HG02678 (cell line): ENCODE results near the gene TUFT1.
"Not testable (repeated sequence)": the region's sequence is repeated elsewhere in the genome, so short reads cannot be mapped to it uniquely, and the experiment has no call there.

Source experiments
- ATAC-seq: cut with Tn5 transposase; IDR thresholded peaks from one replicate; pipeline ENCODE4 v1.9.1; 2021; ENCODE audit warnings: mild to moderate bottlenecking, moderate library complexity; ENCODE audit not compliant: unreplicated experiment

The TUFT1 gene

DNA sequence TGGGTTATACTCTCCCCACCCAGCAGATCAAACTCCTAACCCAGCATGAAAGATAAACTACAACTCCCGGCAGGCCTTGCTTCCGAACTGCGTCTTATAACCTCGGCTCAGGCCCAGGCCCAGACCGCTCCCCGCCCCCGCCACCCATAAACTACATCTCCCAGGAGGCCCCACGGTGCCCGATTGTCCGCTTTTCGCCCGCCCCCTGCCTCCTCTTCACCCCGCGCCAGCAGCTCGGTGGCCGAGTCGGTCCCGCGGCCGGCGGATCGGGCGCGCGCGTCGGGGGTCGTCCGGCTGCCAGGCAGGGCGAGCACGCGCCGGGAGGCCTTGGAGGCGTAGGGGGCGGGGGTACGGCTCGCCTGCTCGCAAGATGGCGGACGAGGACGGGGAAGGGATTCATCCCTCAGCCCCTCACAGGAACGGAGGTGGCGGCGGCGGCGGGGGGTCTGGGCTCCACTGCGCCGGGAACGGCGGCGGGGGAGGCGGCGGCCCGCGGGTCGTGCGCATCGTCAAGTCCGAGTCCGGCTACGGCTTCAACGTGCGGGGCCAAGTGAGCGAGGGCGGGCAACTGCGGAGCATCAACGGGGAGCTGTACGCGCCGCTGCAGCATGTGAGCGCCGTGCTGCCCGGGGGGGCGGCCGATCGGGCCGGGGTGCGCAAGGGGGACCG is 71.9 kb downstream of the TUFT1 start, which contains the start of gene SNX27:
Gene SNX27 (plus strand): TSS at position 219 of the 669 bp plus-strand sequence. CDS start 152 bp downstream, at position 371.
- ATAC-seq, result peak; percentile 94

DNA sequence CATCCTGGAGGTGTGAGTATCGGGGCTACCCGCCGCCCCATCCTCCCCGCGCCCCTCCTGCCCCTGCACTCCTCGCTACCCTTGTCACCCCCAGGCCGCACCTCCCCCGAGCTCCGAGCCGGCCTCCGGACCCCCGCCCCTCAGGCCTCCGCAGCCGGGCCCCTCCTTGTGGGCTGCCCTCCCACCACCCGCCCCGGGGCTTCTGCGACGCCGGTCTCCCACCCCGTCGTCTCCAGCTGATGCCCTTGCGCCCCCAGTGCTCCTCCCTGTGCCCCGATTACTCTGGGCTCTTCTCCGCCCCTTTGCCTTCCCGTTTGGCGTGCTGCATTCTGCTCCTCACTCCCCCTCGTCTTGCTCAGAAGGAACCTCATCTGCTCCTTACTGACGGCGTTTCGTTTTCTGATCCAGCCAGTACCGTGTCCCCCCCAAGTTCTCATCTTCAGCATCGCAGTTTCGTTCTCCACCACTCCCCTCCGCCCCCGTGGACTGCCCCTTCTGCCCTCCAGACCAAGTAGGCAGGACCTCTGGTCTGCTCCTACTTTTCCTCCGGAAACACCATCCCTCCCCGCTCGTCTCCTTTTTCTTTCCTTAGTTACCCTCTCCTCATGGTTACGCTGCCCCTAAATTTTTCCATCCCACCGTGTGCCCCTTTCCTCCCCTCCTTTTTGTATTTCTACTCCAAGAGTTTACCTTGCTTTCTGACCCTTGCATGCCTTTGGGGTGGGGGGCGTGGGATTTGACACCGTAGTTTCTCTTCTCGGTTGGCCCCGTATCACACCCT is 72.6 kb downstream of the TUFT1 start:
- no peak for ATAC-seq

DNA sequence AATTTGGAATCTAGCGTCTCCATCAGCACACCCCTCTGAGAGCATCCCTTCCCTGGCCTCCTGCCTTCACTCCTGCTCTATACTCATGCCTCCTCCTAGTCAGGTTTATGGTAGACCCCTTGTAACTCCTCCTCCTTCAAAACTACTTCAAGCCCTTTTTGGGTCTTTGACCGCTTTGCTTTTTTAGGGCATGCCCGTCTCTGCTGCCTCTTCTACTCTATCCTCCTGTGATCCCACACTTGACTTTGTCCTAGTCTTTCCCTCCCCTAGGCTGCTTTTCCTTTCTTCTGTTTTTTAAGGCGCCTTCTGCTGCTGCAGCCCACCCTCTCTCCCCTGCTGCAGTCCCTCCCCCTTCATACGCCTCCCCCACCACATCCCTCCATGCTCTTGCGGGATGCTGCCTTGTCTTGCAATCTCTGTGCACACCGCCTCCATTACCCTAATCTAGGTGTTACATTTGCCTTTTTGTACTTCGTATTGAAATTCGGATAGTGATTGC is 73.2 kb downstream of the TUFT1 start:
- ATAC-seq, result no peak

DNA sequence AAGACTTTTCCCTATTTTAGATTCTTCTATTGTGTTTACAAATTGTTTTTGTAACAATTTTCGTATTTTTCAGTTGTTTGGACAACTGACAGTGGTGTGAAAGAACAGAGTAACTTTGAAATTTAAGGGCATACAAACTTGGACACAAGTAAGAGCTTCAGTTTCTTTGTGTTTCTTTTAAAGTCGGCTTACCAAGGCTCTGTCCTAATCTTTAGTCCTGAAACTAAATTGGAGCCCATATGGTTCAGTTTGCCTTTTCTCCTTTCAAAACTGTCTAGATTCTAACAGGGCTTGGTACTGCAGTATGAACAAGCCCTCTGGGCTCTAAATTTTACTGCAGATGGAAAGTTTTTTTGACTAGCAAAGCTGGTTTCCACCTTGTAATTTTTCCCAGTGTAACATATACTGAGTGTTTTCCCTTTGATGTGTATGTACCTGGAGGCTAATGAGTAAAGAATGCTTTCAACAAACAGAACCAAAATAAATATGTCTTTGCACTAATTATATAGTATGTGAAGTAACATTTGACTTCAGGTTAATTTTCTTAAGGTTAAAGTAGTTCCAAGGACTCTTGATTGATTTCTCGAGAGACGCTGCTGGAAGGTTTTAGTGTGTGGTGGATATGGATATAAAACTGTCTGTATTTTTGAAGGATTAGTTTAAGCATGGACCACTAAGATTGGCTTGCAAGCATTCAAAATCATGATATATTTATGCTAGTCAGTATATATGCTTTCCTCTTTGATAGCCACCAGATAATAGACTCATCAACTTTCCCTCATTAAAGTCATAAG is 75.8 kb downstream of the TUFT1 start:
- ATAC-seq, result no peak

DNA sequence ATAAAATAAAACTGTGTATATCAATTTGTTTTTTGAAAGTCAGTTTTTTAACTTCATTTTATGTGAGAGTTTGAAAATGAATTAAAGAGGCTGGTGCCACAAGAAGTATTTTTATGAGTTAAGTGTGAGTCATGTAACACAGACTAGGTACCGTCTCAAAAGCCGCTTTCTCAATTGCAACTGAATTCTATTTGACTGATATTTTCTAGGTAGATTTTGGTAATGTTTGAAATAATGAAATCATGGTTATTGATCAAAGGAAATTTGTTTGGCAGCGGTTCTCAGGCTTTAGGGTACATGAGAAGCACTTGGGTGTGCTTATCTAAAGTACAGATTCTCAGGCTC is 76.4 kb downstream of the TUFT1 start:
- ATAC-seq, result no peak

DNA sequence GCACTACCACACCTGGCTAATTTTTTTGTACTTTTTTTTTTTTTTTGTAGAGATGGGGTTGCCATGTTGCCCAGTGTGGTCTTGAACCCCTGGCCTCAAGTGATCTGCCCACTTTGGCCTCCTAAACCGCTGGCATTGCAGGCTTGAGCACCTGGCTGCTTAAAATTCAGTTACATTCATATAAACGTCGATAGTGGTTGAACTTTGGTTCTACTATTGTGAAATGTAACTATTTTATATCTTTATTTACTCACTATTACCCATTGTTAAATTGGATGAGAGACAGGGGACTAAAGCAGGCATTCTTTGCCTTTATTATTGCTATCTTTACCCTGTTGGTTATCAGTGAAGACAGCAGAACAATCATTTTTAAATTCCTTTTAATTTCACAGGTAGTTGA is 77.9 kb downstream of the TUFT1 start:
- ATAC-seq, result no peak

DNA sequence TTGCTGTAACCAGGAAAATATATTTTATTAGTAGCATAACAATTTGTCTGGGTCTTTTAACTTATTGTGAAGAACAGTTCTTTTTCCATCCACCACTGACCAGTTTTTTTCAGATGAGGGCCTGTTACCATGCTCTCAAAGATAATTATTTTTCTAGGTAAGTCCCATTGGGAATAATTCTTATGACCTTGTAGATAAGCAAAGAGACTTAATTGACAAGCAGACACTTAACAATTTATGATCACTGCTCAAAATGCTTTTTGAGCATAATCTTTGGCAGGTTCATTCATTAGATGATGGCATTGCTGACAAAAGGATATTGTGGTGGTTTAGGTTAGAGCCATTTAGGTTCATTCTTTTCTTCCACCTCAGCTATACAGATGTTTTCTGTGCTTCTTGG is 78.4 kb downstream of the TUFT1 start:
- no peak for ATAC-seq

DNA sequence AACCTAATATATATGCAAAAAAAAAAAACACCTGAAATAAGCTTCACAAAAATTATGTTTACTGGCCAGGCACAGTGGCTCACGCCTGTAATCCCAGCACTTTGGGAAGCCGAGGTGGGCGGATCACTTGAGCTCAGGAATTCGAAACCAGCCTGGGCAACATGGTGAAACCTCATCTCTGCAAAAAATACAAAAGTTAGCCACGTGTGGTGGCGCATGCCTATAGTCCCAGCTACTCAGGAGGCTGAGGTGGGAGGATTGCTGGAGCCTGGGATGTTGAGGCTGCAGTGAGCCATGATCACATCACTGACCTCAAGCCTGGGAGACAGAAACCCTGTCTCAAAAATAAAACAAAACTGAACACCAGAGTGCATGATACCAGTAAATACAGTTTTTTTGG is 78.9 kb downstream of the TUFT1 start:
- not testable (repeated sequence) for ATAC-seq

DNA sequence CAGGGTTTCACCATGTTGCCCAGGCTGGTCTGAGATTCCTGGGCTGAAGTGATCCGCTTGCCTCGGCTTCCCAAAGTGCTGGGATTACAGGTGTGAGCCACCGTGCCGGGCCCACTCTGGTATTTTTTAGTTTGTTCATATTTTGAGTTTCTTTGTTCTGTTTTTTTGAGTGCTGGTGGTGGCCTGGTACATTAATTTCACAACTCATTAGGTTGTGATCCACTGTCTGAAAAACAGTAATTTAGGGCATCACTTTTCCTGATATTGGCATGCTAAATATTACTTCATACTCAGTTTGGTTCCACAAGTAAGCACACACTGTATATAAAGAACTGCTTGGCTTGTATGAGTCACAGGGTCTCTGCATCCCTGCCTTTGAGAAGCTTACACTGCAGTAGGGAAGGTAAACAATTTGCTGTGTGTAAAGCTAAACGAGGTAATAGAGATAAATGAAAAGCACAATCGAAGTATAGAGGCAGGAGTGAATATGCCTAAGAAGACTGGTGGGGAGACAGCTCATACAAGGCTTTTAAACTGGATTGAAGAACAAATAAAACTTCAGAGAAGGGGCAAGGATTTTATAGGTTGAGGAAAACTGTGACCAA is 79.5 kb downstream of the TUFT1 start:
- no peak for ATAC-seq

DNA sequence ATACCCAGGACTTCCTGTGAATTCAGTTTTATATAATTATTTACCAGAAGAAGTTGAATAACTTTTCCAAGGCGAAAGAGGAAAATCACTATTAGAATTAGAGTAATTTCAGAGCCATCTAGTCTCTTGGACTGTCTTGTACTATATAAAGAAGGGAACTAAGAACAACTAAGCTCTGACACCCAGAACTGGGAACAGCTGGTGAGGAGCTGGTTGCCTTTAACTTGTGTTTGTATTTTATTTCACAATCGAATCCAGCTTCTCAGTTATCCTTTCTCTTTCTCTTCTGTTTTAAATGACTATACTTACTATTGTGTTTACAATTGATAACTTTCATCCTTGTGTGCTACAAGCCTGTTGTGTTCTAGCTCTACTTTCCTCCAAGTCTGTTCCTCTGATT is 80.2 kb downstream of the TUFT1 start:
- no peak for ATAC-seq

DNA sequence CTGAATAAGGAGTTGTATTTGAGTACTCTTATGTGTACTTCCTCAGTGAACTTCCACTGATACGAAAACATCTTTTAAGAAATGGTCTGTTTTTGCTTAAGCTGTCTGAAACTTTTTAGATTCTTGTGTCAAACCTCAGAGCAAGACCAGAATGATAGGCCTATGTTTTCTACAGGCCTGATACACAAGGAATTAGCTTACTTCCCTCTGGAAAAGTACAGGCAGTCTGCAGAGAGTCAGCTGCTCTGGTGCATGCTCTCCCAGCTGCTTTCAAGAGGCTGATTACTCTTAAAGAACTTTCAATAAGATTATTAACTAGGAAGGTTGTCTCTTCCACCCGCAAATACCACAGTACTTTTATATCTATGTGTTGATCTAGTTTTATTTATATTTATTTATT is 81.2 kb downstream of the TUFT1 start:
- ATAC-seq, result no peak

DNA sequence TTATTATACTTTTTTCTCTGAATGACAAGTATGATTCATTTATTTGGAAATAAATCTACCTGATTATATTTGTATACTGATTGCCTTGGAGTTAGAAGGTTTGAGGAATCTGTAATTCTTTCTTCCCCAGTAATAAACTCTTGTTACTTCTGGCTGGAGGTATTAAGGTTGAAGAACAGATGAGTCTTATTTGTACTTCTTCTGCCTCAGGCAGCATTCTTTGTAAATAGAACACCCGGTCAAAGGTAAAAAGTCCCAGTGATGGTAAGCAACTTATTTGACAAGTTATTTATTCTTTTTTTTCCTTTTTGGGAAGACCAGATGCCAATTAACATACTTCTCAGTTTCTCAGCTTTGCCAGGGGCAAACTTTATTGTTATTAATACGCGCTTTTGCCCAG is 84.7 kb downstream of the TUFT1 start:
- no peak for ATAC-seq

DNA sequence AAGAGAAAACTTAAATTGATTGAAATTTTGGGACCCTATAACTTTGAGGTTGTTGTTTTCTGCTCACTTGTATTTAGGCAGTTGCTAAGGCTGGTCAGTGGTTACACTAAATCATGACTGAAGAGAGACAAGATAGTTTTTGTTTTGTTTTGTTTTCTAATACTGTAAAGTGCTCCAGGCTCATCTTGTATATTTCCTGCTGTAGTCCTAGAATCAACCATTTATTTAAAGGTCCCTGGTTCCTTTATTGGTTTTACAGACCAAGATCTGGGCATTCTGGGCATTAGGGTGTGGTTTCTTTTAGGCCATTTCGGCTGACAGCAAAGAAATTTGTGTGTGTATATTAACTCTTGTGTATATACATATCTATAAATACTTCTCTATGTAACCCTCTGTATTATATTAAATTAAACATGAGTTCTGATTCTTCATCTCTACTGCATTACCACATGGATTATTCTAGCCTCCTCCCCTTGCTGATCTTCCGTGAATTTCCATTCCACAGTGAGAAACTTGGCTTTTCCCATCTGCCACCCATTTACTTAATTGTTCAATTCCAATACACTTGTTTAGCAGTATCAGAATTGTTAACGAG is 86.7 kb downstream of the TUFT1 start:
- no peak for ATAC-seq

DNA sequence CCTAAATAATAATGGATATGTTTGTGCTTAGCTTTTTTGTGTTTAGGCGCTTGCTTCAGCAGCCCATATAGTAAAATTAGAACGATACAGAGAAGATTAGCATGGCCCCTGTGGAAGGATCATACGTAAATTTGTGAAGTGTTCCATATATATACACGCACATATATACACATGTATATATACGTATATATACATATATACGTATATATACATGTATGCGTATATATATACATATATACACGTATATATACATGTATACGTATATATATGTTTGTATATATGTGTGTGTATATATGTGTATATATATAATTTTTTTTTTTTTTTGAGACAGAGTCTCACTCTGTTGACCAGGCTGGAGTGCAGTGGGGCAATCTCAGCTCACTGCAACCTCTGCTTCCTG is 89.2 kb downstream of the TUFT1 start:
- ATAC-seq, result no peak
